PC-3 (cell line): ENCODE data around the gene CLCF1.

ENCODE experiments used
- EZH2 ChIP-seq: fragments of 300-600 bp; sonication (generic); IDR thresholded peaks from one replicate; pipeline ENCODE4 v1.6.1; 2017; ENCODE audit warnings: antibody characterized with exemption, mild to moderate bottlenecking, low read length; ENCODE audit not compliant: unreplicated experiment
- TF ChIP-seq, protein P1 (sequence below): fragments of 300-600 bp; sonication (generic); conservative IDR thresholded peaks from 2 replicates; pipeline ENCODE4 v1.5.1; 2017; ENCODE audit warnings: antibody characterized with exemption, low read depth, mild to moderate bottlenecking, low read length

DNA sequence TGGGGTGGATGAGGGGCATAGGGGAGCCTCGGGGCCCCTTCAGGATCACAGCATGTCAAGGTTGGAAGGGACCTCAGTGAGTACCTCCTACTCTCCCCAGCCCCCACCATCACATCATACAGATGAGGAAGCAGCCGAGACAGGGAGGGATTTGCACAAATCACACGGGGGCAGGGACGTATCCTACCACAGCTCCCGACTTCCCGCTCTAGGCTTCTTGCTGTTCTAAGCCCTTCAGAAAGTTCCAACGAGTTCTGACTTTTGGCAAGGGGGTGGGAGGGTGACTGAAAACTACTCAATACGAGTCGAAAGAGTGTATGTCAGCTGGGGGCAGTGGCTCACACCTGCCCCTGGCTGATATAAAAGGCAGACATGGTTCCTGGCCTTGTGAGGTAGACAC is 13.7 kb upstream of the CLCF1 start:
- TF ChIP-seq, protein P1, sequence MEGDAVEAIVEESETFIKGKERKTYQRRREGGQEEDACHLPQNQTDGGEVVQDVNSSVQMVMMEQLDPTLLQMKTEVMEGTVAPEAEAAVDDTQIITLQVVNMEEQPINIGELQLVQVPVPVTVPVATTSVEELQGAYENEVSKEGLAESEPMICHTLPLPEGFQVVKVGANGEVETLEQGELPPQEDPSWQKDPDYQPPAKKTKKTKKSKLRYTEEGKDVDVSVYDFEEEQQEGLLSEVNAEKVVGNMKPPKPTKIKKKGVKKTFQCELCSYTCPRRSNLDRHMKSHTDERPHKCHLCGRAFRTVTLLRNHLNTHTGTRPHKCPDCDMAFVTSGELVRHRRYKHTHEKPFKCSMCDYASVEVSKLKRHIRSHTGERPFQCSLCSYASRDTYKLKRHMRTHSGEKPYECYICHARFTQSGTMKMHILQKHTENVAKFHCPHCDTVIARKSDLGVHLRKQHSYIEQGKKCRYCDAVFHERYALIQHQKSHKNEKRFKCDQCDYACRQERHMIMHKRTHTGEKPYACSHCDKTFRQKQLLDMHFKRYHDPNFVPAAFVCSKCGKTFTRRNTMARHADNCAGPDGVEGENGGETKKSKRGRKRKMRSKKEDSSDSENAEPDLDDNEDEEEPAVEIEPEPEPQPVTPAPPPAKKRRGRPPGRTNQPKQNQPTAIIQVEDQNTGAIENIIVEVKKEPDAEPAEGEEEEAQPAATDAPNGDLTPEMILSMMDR = no peak
- TF ChIP-seq EZH2 = no peak
